Stimulated activated CD4-positive, alpha-beta T cell treated with anti-CD3 and anti-CD28 coated beads, TNF-alpha, amount 100 ng/mL, for 24 hours (primary cell): ENCODE measurements around the gene FHOD3.

Source experiments
- DNase-seq, 3 experiments: peaks; one replicate each; pipeline ENCODE4 v3.0.0-alpha.2; 2020; ENCODE audit warnings: low read depth in 3 of 3

The FHOD3 gene

GRCh38 chr18:36296650-36297416 is 680 bp upstream of the FHOD3 start:
- DNase-seq = peak in 1 of 3 experiments; percentile 21

DNA sequence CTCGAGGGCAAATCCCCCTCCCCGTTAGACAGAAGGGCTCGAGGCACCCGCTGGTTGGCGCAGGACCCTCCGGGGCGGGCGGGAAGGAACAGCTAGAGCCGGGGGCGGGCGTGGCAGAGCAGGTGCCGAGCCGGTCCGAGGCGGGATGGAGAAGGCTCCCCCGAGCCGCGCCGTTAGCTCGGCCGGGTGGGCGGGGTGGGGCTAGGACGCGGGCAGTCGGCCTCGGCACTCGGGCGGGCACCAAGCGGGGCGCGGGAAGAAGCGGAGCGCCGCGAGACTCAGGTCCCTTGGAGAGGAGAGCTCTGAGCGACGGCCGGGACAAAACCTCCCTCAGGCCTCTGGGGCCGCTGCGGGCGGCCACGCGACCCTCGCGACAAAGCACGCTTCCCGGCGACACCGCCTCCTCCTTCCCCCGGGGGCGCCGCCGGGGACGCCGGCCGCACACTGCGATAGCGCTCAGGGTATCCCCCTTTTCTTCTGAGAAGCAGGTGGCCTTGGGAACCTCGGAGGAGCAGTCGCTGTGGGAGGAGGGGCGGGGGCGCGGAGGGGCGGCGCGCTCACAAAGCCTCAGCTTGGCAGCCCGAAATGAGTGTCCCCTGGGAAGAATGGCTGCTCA is 721 bp downstream of the FHOD3 start:
- DNase-seq = no peak

DNA sequence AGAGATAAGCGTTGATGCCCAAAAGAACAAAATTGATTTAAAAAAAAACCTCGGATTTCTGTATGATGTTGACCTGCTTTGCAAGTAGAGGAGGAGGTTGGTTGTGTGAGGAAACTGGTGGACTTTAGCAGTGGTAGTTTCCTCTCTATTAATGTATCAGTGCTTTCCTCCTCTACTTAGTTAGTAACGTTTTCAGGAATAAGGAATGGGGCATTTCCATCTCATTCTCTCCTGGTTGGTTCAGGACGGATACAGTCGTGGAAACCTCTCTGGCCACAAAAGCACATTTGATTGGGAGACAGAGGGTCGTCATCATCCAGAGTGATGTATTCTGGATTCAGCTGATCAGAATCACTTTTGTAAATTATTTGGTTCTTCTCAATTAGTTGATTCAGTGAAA is 1.5 kb downstream of the FHOD3 start:
- DNase-seq = no peak

DNA sequence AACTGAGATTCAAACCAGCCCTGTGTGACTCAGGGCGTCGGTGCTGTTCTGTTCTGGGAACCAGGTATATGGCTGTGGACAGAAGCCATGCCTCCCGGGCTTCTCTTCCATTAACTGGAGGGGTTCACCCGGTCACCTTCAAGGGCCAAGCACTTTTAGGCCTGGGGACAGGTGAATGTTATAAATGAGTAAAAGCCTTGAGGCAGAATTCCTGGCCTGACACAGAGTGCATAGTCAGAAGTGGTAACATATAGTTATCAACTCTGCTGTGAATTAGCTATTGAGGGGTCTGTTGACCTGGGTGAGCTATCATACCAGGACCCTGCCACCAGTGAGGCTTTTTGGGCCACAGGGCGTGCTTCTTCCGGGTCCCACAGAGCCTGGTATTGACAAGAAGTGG is 2.7 kb downstream of the FHOD3 start:
- no peak for DNase-seq

GRCh38 chr18:36301884-36302283 is 4.4 kb downstream of the FHOD3 start:
- DNase-seq = no peak

GRCh38 chr18:36302676-36303075 is 5.2 kb downstream of the FHOD3 start:
- DNase-seq = no peak

DNA sequence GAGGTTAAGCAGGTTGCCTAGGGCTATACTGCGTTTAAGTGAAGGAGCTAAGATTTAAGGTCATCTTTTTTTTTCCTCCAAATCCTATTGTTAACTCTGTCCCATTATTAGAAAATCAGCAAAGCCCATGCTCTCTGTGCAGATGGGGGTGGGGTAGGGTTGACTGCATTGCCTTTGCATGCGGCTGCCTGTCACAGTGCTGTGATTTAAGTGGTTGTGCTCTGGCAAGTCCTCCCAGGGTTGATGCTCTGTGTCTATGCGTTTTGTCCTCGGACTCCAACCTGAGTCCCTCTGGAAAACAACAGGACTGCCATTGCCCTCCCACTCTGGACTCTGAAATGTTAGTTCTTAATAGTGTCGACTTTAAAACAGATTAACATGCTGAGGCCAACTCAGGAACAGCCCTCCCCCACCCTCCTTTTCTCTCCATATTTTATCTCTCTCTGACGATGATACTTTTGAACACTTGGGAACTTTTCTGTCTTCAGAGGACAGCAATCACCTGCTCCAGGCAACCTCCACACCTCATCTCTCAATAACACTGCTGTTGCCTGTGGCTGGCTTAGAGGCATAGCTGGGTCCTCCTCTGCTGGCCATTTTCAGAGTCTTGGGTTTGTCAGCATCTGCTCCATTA is 5.8 kb downstream of the FHOD3 start:
- DNase-seq = no peak

- no peak for DNase-seq
Measured at GRCh38 chr18:36304723-36305122, 7.2 kb downstream of the FHOD3 start.

- DNase-seq = no peak
Measured at GRCh38 chr18:36305375-36305774, 7.9 kb downstream of the FHOD3 start.

DNA sequence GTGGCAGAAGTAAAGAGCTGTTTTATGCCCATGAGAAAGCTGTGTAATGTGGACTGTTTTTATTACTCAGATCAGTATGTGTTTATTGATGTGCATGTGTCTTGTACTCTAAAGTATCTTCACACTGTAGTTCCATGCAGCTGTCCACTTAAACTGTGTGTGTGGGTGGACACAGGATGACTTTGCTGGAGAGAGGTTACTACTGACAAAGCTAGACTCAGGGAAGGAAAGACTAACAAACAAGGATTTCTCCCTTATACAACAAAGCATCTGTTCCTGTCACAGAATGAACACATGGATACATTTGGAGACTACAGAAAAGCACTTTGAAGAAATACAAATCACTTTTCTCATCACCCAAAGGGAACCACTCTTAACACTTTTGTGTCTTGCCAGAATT is 10.0 kb downstream of the FHOD3 start:
- no peak for DNase-seq

GRCh38 chr18:36308711-36309435 is 11.4 kb downstream of the FHOD3 start:
- DNase-seq = no peak

DNA sequence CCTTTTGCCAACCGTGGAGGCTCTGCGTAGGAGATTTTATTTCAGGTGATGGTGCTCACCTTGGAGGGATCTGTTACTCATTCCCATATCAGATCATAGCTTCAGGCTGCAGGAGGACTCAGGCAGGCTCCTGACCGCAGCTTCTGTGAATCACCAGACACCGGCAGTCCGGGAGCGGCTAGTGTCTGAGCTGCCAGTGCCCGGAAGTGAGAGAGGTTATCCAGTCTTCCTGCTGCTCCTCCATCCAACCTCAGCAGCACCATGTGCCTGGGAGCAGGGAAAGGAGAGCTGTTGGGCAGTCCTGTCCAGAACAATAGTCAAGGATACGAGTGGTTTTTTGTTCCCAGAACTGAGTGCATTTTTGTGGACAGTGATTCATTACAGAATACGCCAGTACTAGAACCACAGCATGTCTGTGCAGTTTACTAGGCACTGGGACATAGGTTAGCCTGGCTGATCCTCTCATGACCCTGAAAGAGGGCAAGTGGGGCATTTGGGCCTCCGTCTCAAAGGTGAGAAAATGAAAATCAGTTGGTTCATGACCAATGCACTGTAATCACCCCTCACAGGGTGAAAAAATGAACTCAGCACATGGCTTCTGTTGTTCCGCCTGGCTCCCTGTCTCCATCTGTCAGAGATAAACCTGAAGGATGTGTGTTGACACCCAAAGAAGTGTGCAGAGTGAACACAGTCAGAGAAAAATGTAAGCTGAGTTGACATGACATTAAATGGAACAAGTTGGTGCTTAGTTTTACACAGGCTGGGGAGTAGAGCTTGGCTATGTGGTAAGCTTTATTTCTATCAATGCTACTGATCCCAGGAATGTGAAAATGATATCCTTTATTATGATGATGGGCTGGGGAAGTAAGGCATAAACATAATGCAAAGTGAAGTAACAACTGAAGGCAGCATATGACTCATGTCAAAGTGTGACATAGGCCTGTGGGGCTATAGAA is 12.2 kb downstream of the FHOD3 start:
- DNase-seq = no peak

DNA sequence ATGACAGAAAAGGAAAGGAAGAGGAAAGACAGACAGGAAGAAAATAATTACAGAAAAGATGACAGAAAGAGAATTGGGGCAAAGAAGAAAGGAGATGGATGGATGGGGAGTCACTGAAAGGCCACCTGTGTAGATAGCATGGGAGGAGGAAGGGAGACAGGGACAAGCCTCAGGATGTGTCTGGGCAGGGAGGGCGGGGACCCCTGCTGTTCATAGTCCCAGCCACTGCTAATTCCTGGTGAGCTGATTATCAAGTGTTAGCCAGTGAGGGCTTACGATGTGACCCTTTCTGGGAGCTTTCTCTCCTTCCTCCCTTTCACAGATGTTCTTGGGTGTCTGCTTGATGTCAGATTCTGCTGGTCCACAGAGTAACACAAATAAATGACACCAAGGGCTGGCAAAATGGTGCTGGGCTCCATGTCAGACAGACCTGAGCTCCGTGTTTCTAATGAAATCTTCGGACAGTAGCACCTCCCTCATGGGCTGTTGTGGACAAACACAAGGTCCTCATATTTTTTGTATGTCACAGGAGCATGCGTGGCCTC is 13.6 kb downstream of the FHOD3 start:
- no peak for DNase-seq

- no peak for DNase-seq
Measured at GRCh38 chr18:36312806-36313395, 15.4 kb downstream of the FHOD3 start.

GRCh38 chr18:36314098-36314497 is 16.6 kb downstream of the FHOD3 start:
- no peak for DNase-seq

DNA sequence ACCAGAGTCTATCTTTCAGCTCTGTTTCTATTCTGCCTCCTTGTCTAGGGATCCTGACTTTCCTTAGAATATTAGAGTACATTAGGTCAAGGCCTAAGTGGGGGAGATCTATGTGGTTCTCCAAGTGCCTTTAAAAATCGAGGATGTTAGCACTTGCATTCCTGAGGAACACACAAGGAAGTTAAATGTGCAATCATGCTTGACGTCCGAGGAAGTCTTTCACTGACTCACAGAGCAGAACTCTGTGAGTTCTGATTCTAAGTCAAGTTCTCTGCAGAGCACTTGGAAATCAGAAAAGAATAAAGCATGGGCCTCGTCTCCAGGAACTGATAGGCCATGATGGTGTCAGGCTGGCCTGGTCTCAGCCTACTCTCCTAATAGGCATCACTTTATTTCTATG is 17.2 kb downstream of the FHOD3 start:
- DNase-seq = no peak

GRCh38 chr18:36315736-36316135 is 18.2 kb downstream of the FHOD3 start:
- no peak for DNase-seq

- no peak for DNase-seq
Measured at GRCh38 chr18:36316246-36316645, 18.7 kb downstream of the FHOD3 start.

GRCh38 chr18:36321658-36322407 is 24.3 kb downstream of the FHOD3 start:
- DNase-seq = no peak

- DNase-seq = no peak
Measured at GRCh38 chr18:36322408-36322728, 24.9 kb downstream of the FHOD3 start.
